IMR-90 (cell line): ENCODE measurements around the gene P4HA2.
A peak's percentile ranks its signal among the peaks of the same experiment; 100 is the strongest.

ENCODE experiments used
- BHLHE40 ChIP-seq: fragments of 150-350 bp; IDR thresholded peaks from 2 replicates; pipeline ENCODE4 v1.6.1; 2016; ENCODE audit warnings: mild to moderate bottlenecking, low read depth, low read length
- CHD1 ChIP-seq: IDR thresholded peaks from 2 replicates; pipeline ENCODE4 v1.6.1; 2012; ENCODE audit warnings: low read depth, low read length, improper control_type of control experiment
- CTCF ChIP-seq: conservative IDR thresholded peaks from 2 replicates; pipeline ENCODE4 v1.5.1; 2012; ENCODE audit warnings: mild to moderate bottlenecking, low read depth, low read length, improper control_type of control experiment
- ELK1 ChIP-seq: fragments of 150-350 bp; IDR thresholded peaks from 2 replicates; pipeline ENCODE4 v1.6.1; 2016; ENCODE audit warnings: low read depth, mild to moderate bottlenecking, low read length, moderate library complexity, borderline replicate concordance
- FOS ChIP-seq: fragments of 150-350 bp; IDR thresholded peaks from 2 replicates; pipeline ENCODE4 v1.6.1; 2016; ENCODE audit warnings: low read depth, low read length
- MXI1 ChIP-seq: IDR thresholded peaks from 2 replicates; pipeline ENCODE4 v1.6.1; 2012; ENCODE audit warnings: low read depth, mild to moderate bottlenecking, low read length, moderate library complexity, borderline replicate concordance
- NFE2L2 ChIP-seq: fragments of 150-350 bp; IDR thresholded peaks from 2 replicates; pipeline ENCODE4 v1.6.1; 2016; ENCODE audit warnings: low read depth, mild to moderate bottlenecking, low read length
- POLR2A ChIP-seq: IDR thresholded peaks from 2 replicates; pipeline ENCODE4 v1.6.1; 2012; ENCODE audit warnings: mild to moderate bottlenecking, low read depth, low read length
- RAD21 ChIP-seq: IDR thresholded peaks from 2 replicates; pipeline ENCODE4 v1.6.1; 2012; ENCODE audit warnings: low read length, improper control_type of control experiment
- RCOR1 ChIP-seq: IDR thresholded peaks from 2 replicates; pipeline ENCODE4 v1.6.1; 2012; ENCODE audit warnings: mild to moderate bottlenecking, low read length, improper control_type of control experiment; ENCODE audit not compliant: insufficient replicate concordance
- RFX5 ChIP-seq: IDR thresholded peaks from 2 replicates; pipeline ENCODE4 v1.8.0; 2012; ENCODE audit warnings: low read depth, mild to moderate bottlenecking, low read length, moderate library complexity
- SMC3 ChIP-seq: fragments of 150-350 bp; IDR thresholded peaks from 2 replicates; pipeline ENCODE4 v1.6.1; 2016; ENCODE audit warnings: low read depth, mild to moderate bottlenecking, antibody characterized with exemption, low read length, moderate library complexity

DNA sequence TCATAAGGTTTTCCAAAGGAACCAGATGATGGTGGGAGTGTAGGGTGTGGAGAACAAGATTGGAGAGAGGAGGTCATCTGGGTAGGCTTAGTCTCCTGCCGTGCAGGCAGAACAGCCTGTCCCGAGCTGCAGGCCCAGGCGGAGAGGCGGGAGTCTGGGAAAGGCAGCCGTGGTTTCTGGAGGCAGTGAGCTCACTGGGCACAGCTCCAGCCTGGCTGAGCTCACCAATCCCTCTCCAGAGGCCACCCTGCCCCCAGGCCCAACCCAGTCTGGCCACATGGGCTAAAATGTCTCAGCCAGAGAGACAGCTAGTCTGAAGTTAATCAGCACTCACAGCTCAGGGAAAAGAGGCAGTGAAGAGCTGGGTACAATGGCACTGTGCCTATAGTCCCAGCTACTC lies 12.3 kb downstream of the P4HA2 start:
- TF ChIP-seq POLR2A (no peak; the same call in 1 of the 2 replicates), NFE2L2 (no peak), SMC3 (no peak), CTCF (no peak), RFX5 (no peak), RAD21 (0 out of 2 replicates have a peak, but pooled peaks have one; percentile 9), CHD1 (no peak), RCOR1 (no peak), MXI1 (peak; percentile 81; the same call in 1 of the 2 replicates), BHLHE40 (peak; percentile 40; the same call in 1 of the 2 replicates), ELK1 (no peak), FOS (no peak)
